Spleen (tissue), 7 donors: ENCODE measurements around the gene PHTF2.
"Not testable (repeated sequence)": the region's sequence is repeated elsewhere in the genome, so short reads cannot be mapped to it uniquely, and the experiment has no call there.

Experiments used
- CTCF ChIP-seq, 11 experiments: fragments of 200-600 bp in 7 of 11; fragments of 450-650 bp in 4 of 11; sonication (generic) in 4 of 11; IDR thresholded peaks in 8 of 11; conservative IDR thresholded peaks in 3 of 11; 1 replicate in 7 of 11; 2 replicates in 4 of 11; pipeline versions ENCODE4 v1.4.0 to v1.8.0; 2016 to 2021; ENCODE audit warnings: antibody characterized with exemption in 11 of 11, inconsistent platforms in 4 of 11, mild to moderate bottlenecking in 1 of 11
- POLR2AphosphoS5 ChIP-seq, 3 donors: sonication (generic); formaldehyde crosslinking; IDR thresholded peaks; one replicate each; pipeline ENCODE4 v1.5.1; 2017; ENCODE audit warnings: antibody characterized with exemption in 3 of 3
- donor health status: DM: no; HTN: no; CAD: no; lungs with moderate emphysema.
- donor health status: DM: no; HTN: no; CAD: no.
- donor health status: DM: no; HTN: no; CAD: no.

DNA sequence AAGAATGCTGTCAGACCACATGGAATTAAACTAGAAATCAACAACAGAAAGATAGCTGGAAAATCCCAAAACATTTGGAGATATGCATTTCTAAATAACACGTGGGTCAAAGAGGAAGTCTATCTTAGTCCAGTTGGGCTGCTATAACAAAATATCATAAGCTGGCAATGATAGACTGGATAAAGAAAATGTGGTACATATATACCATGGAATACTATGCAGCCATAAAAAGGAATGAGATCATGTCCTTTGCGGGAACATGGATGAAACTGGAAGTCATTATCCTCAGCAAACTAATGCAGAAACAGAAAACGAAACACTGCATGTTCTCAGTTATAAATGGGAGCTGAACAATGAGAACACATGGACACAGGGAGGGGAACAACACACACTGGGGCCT lies 200.6 kb downstream of the PHTF2 start:
- TF ChIP-seq CTCF (IDR thresholded peaks at IDR 0.05 in 8 of 11, conservative IDR thresholded peaks at IDR 0.05 in 3 of 11); POLR2AphosphoS5 (IDR thresholded peaks at IDR 0.05): not testable (repeated sequence)
